GM18907 (cell line): ENCODE data around the gene GUCA2A.

Source experiments
- ATAC-seq: cut with Tn5 transposase; IDR thresholded peaks from one replicate; pipeline ENCODE4 v1.9.1; 2021; ENCODE audit warnings: mild to moderate bottlenecking, moderate library complexity; ENCODE audit not compliant: unreplicated experiment

Gene GUCA2A

GRCh38 chr1:42177541-42177981, 13.0 kb upstream of the GUCA2A start:
- ATAC-seq: no peak

- ATAC-seq: no peak
Measured at GRCh38 chr1:42176902-42177519, 12.5 kb upstream of the GUCA2A start.

GRCh38 chr1:42175314-42176054, 10.9 kb upstream of the GUCA2A start:
- no peak for ATAC-seq

GRCh38 chr1:42173961-42174735, 9.6 kb upstream of the GUCA2A start:
- ATAC-seq: no peak

GRCh38 chr1:42173155-42173933, 8.8 kb upstream of the GUCA2A start:
- ATAC-seq: no peak

- ATAC-seq: no peak
Measured at GRCh38 chr1:42172381-42173133, 8.0 kb upstream of the GUCA2A start.

GRCh38 chr1:42171679-42172266, 7.2 kb upstream of the GUCA2A start:
- ATAC-seq: no peak

- ATAC-seq: no peak
Measured at GRCh38 chr1:42170779-42171621, 6.5 kb upstream of the GUCA2A start.

GRCh38 chr1:42168763-42169162, 4.2 kb upstream of the GUCA2A start:
- ATAC-seq: no peak

GRCh38 chr1:42168391-42168670, 3.8 kb upstream of the GUCA2A start:
- no peak for ATAC-seq

- ATAC-seq: no peak
Measured at GRCh38 chr1:42167611-42168390, 3.3 kb upstream of the GUCA2A start.

- no peak for ATAC-seq
Measured at GRCh38 chr1:42165511-42166210, 1.1 kb upstream of the GUCA2A start.

GRCh38 chr1:42163536-42164503, 725 bp downstream of the GUCA2A start:
- no peak for ATAC-seq

GRCh38 chr1:42163114-42163513, 1.4 kb downstream of the GUCA2A start:
- no peak for ATAC-seq

- no peak for ATAC-seq
Measured at GRCh38 chr1:42162181-42162580, 2.4 kb downstream of the GUCA2A start.

GRCh38 chr1:42158189-42158588, 6.4 kb downstream of the GUCA2A start:
- no peak for ATAC-seq

- no peak for ATAC-seq
Measured at GRCh38 chr1:42157667-42158066, 6.9 kb downstream of the GUCA2A start.
